Measurements from ENCODE around the gene RALGAPA2.

RALGAPA2 gene

GRCh38 chr20:20525756-20526155, 186.7 kb downstream of the RALGAPA2 start:
- in situ Hi-C loops (cut with MboI; ENCODE audit: low pct_unique_long_range_greater_than_20kb, low sequenced_read_pairs): no loop called here

GRCh38 chr20:20525214-20525613, 187.2 kb downstream of the RALGAPA2 start:
- in situ Hi-C loops (cut with MboI; ENCODE audit: low pct_unique_long_range_greater_than_20kb, low sequenced_read_pairs): no loop called here
- DNase-seq: no peak

More at GRCh38 chr20:20525756-20526155, 186.7 kb downstream of the RALGAPA2 start:
- no peak for DNase-seq

GRCh38 chr20:20524756-20525155, 187.7 kb downstream of the RALGAPA2 start:
- no peak for DNase-seq
- in situ Hi-C loops (cut with MboI; ENCODE audit: low pct_unique_long_range_greater_than_20kb, low sequenced_read_pairs): no loop called here

GRCh38 chr20:20521736-20522135, 190.7 kb downstream of the RALGAPA2 start:
- in situ Hi-C loops (cut with MboI; ENCODE audit: low pct_unique_long_range_greater_than_20kb, low sequenced_read_pairs): no loop called here
- DNase-seq: no peak

- no peak for DNase-seq
- in situ Hi-C loops (cut with MboI; ENCODE audit: low pct_unique_long_range_greater_than_20kb, low sequenced_read_pairs): no loop called here
Measured at GRCh38 chr20:20520776-20521175, 191.7 kb downstream of the RALGAPA2 start.

- in situ Hi-C loops (cut with MboI; ENCODE audit: low pct_unique_long_range_greater_than_20kb, low sequenced_read_pairs): no loop called here
- DNase-seq: no peak
Measured at GRCh38 chr20:20519269-20519668, 193.2 kb downstream of the RALGAPA2 start.

- in situ Hi-C loops (cut with MboI; ENCODE audit: low pct_unique_long_range_greater_than_20kb, low sequenced_read_pairs): no loop called here
Measured at GRCh38 chr20:20518263-20518662, 194.2 kb downstream of the RALGAPA2 start.

GRCh38 chr20:20517296-20517695, 195.1 kb downstream of the RALGAPA2 start:
- in situ Hi-C loops (cut with MboI; ENCODE audit: low pct_unique_long_range_greater_than_20kb, low sequenced_read_pairs): no loop called here
- no peak for DNase-seq

More at GRCh38 chr20:20518263-20518662, 194.2 kb downstream of the RALGAPA2 start:
- DNase-seq: no peak

GRCh38 chr20:20513720-20514119, 198.7 kb downstream of the RALGAPA2 start:
- no peak for DNase-seq
- in situ Hi-C loops (cut with MboI; ENCODE audit: low pct_unique_long_range_greater_than_20kb, low sequenced_read_pairs): no loop called here

- no peak for DNase-seq
- in situ Hi-C loops (cut with MboI; ENCODE audit: low pct_unique_long_range_greater_than_20kb, low sequenced_read_pairs): no loop called here
Measured at GRCh38 chr20:20505554-20505953, 206.9 kb downstream of the RALGAPA2 start.

GRCh38 chr20:20503777-20504530, 208.5 kb downstream of the RALGAPA2 start:
- DNase-seq: no peak
- in situ Hi-C loops (cut with MboI; ENCODE audit: low pct_unique_long_range_greater_than_20kb, low sequenced_read_pairs): no loop called here

- DNase-seq: no peak
- in situ Hi-C loops (cut with MboI; ENCODE audit: low pct_unique_long_range_greater_than_20kb, low sequenced_read_pairs): no loop called here
Measured at GRCh38 chr20:20501128-20501527, 211.3 kb downstream of the RALGAPA2 start.

- in situ Hi-C loops (cut with MboI; ENCODE audit: low pct_unique_long_range_greater_than_20kb, low sequenced_read_pairs): no loop called here
Measured at GRCh38 chr20:20500312-20500711, 212.1 kb downstream of the RALGAPA2 start.

GRCh38 chr20:20499439-20499838, 213.0 kb downstream of the RALGAPA2 start:
- DNase-seq: no peak
- in situ Hi-C loops (cut with MboI; ENCODE audit: low pct_unique_long_range_greater_than_20kb, low sequenced_read_pairs): no loop called here

More at GRCh38 chr20:20500312-20500711, 212.1 kb downstream of the RALGAPA2 start:
- no peak for DNase-seq

- in situ Hi-C loops (cut with MboI; ENCODE audit: low pct_unique_long_range_greater_than_20kb, low sequenced_read_pairs): no loop called here
- DNase-seq: no peak
Measured at GRCh38 chr20:20498076-20498861, 214.2 kb downstream of the RALGAPA2 start.

GRCh38 chr20:20497242-20497978, 215.0 kb downstream of the RALGAPA2 start:
- no peak for DNase-seq
- in situ Hi-C loops (cut with MboI; ENCODE audit: low pct_unique_long_range_greater_than_20kb, low sequenced_read_pairs): no loop called here

GRCh38 chr20:20495729-20496503, 216.5 kb downstream of the RALGAPA2 start:
- in situ Hi-C loops (cut with MboI; ENCODE audit: low pct_unique_long_range_greater_than_20kb, low sequenced_read_pairs): no loop called here
- DNase-seq: no peak

GRCh38 chr20:20493701-20494100, 218.7 kb downstream of the RALGAPA2 start:
- DNase-seq: no peak
- in situ Hi-C loops (cut with MboI; ENCODE audit: low pct_unique_long_range_greater_than_20kb, low sequenced_read_pairs): no loop called here

Data from KBM-7 (cell line).